HG03457 (cell line): Measurements from ENCODE around the gene TBC1D13.
A peak's percentile ranks its signal among the peaks of the same experiment; 100 is the strongest.
"Not testable (repeated sequence)": the region's sequence is repeated elsewhere in the genome, so short reads cannot be mapped to it uniquely, and the experiment has no call there.

Experiments
- ATAC-seq: cut with Tn5 transposase; IDR thresholded peaks from one replicate; pipeline ENCODE4 v1.9.1; 2021; ENCODE audit warnings: moderate number of reproducible peaks; ENCODE audit not compliant: unreplicated experiment

Gene TBC1D13

DNA sequence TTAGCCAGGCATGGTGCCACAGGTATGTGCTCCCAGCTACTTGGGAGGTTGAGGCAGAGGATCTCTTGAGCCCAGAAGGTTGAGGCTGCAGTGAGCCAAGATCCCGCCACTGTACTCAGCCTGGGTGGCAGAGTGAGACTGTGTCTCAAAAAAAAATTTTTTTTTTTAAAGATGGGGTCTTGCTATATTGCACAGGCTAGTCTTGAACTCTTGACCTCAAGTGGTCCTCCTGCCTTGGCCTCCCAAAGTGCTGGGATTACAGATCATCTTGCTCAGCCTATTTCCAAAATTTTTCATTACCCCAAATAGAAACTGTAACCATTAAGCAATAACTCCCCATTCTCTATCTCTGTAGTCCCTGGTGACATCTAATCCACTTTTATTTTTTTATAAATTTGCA, 4.4 kb upstream of the TBC1D13 start:
- no peak for ATAC-seq

DNA sequence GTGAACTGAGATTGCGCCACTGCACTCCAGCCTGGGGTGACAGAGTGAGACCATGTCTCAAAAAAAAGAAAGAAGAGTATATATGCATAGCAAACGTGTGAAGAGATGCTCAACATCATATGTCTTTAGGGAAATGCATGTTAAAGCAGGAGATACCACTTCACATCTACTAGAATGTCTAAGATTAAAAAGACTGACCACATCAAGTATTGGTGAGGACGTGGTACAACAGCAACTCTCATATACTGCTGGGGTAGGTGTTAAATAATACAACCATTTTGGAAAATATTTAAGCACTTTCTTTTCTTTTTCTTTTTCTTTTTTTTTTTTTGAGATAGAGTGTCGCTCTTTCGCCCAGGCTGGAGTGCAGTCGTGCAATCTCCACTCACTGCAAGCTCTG, 1.6 kb upstream of the TBC1D13 start:
- no peak for ATAC-seq

DNA sequence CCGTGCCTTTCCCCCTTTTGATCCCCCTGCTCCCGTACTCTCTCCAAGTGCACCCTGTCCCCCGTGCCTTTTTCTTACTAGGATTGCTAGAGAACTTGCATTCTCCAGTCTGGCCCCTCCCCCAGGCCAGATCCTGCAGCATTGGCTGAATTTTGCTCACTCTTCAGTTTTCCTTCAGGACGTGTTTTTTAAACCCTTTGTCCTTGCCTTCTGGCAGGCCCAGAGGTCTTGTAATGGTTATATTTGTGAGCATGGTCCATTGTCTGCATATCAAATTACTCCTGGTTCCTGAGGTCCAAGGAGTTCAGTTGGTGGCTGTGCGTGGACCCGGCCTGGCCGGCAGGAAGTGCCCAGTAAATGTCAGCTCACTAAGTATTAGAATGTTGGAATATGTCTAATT, 606 bp downstream of the TBC1D13 start:
- ATAC-seq = no peak

DNA sequence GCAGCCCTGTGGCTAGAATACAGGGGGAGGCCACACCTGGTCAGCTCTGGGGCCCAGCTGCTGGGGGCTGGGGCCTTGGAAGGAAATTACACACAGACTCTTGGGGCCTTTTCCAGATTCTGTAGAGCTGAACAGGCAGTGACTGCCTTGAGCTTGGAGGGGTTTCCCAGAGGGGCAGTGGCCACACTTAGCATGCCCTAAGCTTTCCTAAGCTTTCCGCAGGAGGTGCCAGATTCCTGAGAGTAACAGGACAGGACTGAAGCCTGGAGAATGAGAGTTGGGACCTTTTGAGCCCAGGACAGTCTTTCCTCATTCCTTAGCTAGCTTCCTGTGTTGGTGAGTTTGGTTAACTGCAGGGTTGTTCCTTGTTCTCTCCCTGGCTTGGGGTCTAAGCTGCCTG, 1.4 kb downstream of the TBC1D13 start:
- ATAC-seq = no peak

DNA sequence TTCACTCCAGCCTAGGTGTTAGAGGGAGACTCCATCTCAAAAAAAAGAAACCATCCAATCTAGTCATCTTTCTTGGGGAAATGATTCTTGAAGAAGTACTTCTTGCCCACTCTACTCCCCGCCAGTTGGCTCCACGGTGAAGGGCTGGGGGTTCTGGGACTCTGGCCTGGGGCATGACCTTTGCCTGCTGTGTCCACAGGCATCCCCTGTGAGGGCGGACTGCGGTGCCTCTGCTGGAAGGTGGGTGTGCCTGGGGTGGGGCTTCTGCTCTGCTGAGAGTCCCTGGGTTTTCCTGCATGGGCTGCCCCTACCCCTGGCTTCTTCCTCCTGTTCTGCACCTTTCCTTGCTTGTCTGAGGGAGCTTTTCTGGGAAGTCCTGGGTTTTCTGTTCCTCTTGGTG, 3.5 kb downstream of the TBC1D13 start:
- ATAC-seq = no peak

DNA sequence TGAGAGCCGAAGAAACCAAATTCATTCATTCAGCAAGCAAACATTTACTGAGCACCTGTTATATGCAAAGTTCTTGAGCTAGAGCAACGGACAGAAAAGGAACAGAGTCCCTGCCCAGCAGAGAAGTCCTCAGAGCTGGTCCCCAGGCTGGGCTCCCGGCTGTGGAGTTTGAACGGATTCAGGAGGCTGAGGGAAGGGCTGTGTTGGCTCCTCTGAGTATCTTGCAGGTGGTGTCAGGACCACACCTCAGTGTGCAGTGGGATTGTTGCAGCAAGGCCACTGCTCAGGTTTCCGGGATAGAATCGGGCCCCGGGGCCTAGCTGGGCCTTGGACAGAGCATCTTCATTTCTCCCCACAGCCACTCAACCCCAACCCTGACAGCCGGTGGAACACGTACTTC, 5.1 kb downstream of the TBC1D13 start:
- no peak for ATAC-seq

DNA sequence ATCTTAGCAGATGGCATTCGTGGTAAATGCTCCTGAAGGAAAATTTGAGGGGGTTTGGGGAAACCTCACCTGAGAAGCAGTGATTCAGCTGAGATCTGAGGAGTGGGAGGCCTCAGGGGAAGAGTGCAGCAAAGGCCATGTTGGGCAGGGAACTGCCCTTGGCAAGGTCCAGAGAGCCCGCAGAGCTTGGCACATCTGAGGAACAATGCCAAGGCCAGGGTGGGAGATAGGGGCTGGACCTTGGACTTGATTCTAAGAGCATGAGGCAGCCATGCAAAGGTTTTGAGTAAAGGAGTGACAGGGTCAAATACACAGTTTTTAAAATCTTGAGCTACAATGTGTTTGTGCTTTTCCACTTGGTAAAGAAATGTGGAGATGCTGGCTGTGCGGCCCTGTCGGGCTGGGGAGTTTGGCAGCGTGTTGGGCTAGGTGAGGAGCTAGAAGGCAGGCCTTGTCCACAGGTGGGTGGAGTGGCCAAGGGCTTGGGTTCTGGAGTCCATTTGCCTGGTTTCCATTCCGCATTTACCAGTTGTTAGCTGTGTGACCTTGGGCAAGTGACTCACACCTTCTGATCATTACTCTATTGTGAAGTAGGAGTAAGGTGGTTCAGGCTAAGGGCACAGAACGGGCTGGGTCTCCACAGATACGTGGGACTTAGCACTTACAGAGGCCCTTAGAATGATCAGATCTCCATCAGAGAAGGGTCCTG, 6.1 kb downstream of the TBC1D13 start:
- no peak for ATAC-seq

DNA sequence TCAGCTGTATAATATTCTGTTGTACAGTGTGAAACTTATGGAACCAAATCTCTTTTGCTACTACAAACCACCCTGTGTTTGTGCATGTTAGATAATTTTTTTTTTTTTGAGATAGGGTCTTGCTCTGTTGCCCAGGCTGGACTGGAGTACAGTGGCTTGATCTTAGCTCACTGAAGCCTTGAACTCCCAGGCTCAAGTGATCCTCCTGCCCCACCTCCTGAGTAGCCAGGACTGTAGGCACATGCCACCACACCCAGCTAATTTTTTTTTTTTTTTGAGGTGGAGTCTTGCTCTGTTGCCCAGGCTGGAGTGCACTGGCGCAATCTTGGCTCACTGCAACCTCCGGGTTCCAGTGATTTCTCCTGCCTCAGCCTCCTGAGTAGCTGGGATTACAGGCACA, 7.9 kb downstream of the TBC1D13 start:
- ATAC-seq = not testable (repeated sequence)

DNA sequence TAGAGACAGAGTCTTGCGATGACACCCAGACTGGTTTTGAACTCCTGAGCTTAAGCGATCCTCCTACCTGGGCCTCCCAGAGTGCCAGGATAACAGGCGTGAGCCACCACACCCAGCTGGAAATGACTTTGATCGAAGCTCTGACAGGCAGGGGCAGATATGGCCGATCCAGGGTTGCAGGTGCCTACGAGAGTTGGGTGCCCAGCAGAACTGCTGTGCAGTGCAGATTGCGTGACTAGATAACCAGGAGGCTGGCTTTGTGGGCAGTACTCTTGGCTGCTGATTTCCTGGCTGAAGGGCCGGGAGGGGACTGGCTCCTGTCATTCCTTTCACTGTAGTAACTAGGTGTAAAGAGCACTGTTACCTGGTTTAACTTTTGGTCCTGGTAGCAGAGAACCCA, 11.8 kb downstream of the TBC1D13 start:
- no peak for ATAC-seq

DNA sequence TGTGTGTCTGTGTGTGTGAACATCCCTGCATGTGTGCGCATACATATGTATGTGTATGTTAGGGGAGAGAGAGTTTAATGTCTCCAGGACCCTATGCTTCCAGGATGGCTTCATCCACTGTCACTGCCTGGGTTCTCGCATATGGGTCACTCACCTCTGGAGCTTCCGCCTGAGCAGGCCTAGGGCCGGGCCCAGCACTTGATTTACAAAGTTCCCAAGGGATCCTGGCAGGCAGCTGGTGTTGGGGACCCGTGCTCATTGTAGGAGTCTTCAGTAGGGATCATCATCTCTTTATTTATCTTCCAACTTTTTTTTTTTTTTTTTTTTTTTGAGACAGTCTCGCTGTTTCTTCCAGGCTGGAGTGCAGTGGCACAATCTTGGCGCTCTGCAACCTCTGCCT, 13.0 kb downstream of the TBC1D13 start:
- ATAC-seq = no peak

DNA sequence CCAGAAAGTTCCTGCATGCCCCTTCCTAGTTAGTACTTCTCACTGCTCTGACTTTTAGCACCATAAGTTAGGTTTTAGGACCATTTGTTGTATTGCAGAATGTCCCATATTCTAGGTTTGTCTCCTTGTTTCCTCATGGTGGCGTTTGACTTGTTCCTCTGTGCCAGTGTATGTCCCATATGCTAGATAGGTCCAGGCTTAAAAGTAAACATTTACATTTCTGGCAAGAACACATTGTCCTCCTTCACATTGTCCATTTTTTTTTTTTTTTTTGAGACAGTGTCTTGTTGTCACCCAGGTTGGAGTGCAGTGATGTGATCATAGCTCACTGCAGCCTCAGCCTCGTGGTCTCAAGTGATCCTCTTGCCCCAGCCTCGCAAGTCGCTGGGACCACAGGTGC, 15.4 kb downstream of the TBC1D13 start:
- ATAC-seq = no peak

DNA sequence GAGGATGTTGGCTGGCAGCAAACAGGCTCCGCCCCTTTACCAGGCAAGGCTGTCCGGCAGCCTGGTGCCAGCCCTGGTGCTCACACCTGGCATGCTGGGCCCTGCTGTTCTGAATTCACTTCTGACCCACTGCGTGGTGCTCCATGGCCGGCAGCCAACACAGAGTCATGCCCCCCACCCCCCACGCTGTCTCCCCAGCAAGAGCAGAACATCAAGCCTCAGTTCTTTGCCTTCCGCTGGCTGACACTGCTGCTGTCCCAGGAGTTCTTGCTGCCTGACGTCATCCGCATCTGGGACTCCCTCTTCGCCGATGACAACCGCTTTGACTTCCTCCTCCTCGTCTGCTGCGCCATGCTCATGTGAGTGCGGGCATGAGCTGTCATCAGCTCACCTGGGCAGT, 18.6 kb downstream of the TBC1D13 start:
- no peak for ATAC-seq

DNA sequence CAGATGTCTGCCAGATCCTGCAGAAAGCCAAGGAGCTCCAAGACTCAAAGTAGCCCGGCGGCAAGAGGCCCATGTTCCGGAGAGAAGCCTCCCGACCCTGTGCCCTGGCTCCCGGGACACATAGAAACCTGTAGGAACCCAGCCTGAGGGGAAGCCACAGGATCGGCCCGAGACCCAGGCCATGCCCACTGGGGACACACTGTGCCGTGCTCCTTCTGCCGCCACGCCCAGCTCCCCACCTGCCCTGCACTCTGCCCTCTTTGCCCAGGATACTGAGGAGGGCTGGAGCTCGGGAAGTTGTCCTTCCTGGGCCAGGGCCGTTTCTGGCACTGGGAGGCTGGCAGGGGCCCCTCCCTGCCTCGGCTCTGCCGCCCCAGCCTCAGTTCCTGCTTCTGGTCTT, 20.8 kb downstream of the TBC1D13 start:
- no peak for ATAC-seq

DNA sequence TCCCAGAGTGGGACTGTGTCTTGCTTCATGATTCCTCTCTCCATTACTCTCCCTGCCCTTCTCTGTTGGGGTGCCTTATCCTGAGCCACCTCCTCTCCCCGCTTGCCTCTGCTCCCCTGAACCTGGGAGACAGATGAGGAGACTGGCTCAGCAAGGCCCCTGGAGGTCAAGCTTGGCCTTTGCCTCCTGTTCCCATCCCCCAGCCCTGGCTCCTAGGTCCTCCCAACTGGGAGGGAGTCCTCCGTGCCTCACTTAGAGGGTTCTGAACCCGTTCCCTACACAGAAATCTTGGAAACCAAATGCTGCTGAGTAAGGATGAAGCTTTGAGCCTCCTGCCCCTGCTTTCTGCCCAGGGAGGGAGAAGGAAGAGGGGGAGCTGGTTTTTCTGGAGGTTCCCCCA, 21.5 kb downstream of the TBC1D13 start:
- no peak for ATAC-seq

DNA sequence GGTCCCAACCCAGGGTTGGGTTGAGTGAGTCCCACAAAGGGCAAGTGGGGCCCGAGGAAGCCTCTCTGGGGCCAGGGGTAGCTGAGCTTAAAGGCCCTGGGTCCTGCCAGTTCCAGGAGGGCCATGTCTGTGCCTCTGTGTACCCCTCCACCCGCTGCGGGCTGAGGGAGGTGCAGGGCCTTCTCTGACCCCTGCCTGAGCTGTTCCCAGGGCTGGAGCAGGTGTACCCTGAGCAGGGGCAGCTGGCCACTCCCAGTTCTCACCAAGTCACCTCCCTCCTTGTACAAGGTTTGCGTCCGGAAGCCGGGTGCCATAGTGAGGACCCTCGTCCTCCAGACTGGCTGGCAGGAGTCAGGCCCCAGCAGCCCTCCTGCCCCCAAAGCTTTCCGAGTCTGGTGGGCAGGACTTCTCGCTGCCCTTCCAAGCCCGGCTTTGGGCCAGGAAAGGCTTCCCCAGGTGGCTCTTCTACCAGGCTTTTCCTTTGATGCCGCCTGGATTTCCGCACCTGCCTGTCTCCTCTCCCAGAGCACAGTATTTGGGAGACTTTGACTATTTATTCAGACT, 22.1 kb downstream of the TBC1D13 start:
- no peak for ATAC-seq

DNA sequence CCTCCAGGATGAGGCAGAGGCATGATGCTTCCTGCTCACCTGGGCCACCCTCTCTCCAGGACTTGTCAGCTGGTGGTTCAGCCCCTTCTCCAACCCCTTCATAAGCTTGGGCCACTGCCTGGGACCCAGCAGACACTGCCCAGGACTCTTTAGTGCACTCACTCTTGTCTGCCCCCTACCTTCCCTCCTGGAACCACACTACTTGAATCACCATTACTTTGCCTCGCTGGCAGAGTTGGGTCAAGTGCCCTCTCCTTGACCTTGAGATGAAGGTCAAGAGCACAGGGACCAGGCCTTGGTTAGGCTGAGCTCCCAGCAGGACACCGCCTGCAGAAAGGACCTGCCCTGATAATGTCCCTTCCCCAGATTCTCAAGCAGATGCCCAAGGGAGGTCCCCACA, 22.8 kb downstream of the TBC1D13 start:
- no peak for ATAC-seq

DNA sequence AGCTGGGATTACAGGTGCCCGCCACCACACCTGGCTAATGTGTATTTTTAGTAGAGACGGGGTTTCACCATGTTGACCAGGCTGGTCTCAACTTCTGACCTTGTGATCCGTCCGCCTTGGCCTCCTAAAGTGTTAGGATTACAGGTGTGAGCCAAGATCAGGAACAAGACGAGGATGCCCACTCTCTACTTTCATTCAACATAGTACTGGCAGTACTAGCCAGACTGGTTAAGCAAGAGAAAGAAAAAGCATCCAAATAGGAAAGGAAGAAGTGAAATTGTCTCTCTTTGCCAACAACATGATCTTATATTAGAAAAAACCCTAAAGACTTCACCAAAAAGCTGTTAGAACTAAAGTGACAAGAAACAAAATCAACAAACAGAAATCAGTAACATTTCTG, 23.8 kb downstream of the TBC1D13 start:
- no peak for ATAC-seq

DNA sequence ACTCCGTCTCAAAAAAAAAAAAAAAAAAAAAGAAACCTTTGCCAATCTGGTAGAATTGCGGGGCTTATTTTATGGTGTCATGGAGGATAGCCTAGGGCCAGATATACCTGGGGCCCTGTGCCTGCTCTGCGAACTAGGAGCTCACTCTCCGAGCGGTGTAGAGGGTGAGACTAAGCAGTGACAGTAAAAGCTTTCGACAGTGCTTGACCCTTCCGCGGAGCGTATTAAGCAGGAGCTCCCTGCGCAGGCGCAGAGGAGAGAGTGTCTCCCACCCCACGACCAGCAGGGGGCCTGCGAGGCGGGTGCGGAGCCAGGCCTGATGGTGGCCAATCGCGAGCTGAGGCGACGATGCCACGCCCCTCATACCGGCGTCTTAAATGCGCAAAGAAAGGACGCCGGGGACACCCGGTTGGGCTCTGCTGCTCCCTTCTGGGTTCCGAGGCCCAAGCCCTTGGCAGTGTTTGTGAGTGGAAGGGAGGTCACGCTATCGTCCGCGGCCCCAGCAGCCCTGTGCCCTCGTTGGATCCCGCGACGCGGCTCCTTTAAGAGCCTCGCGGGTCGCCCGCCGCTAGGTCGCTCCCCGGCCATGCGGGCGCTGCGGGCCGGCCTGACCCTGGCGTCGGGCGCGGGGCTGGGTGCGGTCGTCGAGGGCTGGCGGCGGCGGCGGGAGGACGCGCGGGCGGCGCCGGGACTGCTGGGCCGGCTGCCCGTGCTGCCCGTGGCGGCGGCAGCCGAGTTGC, 31.2 kb downstream of the TBC1D13 start, which contains the start of gene ENDOG:
Gene ENDOG, plus strand, starts transcription at position 402 of the 740 bp plus-strand sequence. Its CDS starts 185 bp downstream, at position 587.
- peak; percentile 73 for ATAC-seq

DNA sequence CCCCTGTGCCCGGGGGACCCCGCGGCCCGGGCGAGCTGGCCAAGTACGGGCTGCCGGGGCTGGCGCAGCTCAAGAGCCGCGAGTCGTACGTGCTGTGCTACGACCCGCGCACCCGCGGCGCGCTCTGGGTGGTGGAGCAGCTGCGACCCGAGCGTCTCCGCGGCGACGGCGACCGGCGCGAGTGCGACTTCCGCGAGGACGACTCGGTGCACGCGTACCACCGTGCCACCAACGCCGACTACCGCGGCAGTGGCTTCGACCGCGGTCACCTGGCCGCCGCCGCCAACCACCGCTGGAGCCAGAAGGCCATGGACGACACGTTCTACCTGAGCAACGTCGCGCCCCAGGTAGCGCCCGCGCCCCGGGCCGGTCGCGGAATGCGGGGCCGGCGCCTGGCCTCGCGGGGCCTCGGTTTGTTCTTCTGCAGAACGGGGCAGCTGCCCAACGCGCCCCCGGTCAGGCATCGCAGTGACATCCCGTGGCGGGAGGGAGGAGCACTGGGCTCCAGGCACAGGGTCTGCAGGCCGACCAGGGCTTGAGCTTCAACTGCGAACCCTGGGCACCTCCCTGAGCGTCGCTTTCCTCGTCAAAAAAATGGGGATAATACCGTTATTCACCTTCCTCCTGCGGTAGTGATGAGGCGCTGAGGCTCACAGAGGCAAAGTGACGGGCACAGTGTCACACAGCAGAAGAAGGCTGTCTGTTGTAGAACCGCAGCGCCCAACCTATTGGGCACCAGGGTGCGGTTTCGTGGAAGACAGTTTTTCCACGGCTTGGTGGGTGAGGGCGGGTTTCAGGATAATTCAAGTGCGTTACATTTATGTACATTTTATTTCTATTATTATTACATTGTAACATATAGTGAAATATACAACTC, 32.0 kb downstream of the TBC1D13 start:
- peak; percentile 24 for ATAC-seq

DNA sequence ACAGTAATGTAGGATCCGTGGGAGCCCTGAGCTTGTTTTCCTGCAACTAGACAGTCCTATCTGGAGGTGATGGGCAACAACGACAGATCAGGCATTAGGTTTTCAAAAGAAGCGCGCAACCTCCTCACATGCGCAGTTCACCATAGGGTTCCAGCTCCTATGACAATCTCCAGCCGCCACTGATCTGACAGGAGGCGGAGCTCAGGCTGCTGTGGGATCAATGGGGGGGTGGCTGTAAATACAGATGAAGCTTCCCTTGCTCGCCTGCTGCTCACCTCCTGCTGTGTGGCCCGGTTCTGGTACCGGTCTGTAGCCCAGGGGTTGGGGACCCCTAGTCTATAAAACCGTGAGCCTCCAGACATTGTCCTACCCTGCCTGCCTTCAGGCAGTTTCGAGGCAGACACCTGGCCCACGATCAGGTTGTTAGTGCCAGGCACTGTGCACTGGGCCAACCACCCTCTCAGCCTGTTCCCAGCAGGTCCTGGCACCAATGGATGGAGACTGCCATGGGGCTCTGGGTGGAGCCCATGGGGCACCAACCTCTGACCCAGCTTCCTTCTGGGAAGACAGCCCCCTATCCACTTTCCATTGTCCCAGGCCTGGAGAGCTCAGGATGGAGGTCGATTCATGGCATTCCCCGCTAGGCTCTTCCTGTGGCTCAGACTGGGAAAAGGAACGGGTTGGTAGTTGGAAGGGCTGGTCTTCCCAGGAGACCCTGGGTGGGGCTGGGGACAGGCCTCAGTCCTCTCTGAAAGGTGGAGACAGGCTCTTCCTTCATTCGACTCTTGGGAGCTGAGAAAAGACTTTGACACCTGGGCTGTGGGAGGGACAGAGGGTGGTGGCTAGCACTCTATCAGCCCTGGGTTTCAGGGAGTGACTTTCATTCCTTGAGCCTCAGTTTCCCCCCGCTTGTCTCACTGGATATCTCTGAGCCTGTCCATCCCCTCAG, 32.9 kb downstream of the TBC1D13 start:
- no peak for ATAC-seq
